ENCODE data around the gene DPEP2.

GRCh38 chr16:68035227-68035626 is 35.9 kb upstream of the DPEP2 start:
- no peak for TF ChIP-seq CTCF (IDR thresholded peaks at IDR 0.05)
- TF ChIP-seq POLR2AphosphoS5 (IDR thresholded peaks at IDR 0.05): no peak

Data from breast epithelium (tissue), 3 donors.